GM12878 (cell line): ENCODE results near the gene TUBB1.

Source experiments
- EGR1 ChIP-seq, 2 experiments: IDR thresholded peaks; 1 replicate in 1 of 2; 2 replicates in 1 of 2; pipeline ENCODE4 v1.6.1; 2011 to 2012; ENCODE audit warnings: low read depth in 2 of 2, low read length in 2 of 2, borderline replicate concordance in 1 of 2, mild to moderate bottlenecking in 1 of 2, moderate library complexity in 1 of 2
- POLR2AphosphoS5 ChIP-seq: IDR thresholded peaks from 2 replicates; pipeline ENCODE4 v1.6.1; 2011; ENCODE audit warnings: mild to moderate bottlenecking, low read length, inconsistent platforms
- STAT1 ChIP-seq: fragments of 450-650 bp; conservative IDR thresholded peaks from 2 replicates; pipeline ENCODE4 v1.6.1; 2014; ENCODE audit warnings: antibody characterized with exemption, mild to moderate bottlenecking
- ZNF217 ChIP-seq: fragments of 450-650 bp; IDR thresholded peaks from 2 replicates; pipeline ENCODE4 v1.6.1; 2017; ENCODE audit warnings: antibody characterized with exemption, mild to moderate bottlenecking
- TF ChIP-seq, protein P1 (sequence below): fragments of 450-650 bp; IDR thresholded peaks from 2 replicates; pipeline ENCODE4 v1.6.1; 2017; ENCODE audit warnings: low read depth, mild to moderate bottlenecking, moderate library complexity
- TF ChIP-seq, protein P2 (sequence below), 3 experiments: IDR thresholded peaks in 2 of 3; conservative IDR thresholded peaks in 1 of 3; 2 replicates each; pipeline ENCODE4 v1.5.1; 2011; ENCODE audit warnings: low read depth in 3 of 3, low read length in 3 of 3, mild to moderate bottlenecking in 3 of 3, control low read depth in 2 of 3, moderate library complexity in 2 of 3, inconsistent platforms in 1 of 3, mixed read lengths in 1 of 3; ENCODE audit not compliant: control insufficient read depth in 2 of 3, insufficient read depth in 1 of 3; ENCODE audit errors: extremely low read depth in 1 of 3
- TF ChIP-seq, protein P3 (sequence below): fragments of 450-650 bp; IDR thresholded peaks from 2 replicates; pipeline ENCODE4 v1.6.1; 2016; ENCODE audit warnings: mild to moderate bottlenecking
- TF ChIP-seq, protein P4 (sequence below): fragments of 450-650 bp; IDR thresholded peaks from 2 replicates; pipeline ENCODE4 v1.6.1; 2017; ENCODE audit warnings: mild to moderate bottlenecking

DNA sequence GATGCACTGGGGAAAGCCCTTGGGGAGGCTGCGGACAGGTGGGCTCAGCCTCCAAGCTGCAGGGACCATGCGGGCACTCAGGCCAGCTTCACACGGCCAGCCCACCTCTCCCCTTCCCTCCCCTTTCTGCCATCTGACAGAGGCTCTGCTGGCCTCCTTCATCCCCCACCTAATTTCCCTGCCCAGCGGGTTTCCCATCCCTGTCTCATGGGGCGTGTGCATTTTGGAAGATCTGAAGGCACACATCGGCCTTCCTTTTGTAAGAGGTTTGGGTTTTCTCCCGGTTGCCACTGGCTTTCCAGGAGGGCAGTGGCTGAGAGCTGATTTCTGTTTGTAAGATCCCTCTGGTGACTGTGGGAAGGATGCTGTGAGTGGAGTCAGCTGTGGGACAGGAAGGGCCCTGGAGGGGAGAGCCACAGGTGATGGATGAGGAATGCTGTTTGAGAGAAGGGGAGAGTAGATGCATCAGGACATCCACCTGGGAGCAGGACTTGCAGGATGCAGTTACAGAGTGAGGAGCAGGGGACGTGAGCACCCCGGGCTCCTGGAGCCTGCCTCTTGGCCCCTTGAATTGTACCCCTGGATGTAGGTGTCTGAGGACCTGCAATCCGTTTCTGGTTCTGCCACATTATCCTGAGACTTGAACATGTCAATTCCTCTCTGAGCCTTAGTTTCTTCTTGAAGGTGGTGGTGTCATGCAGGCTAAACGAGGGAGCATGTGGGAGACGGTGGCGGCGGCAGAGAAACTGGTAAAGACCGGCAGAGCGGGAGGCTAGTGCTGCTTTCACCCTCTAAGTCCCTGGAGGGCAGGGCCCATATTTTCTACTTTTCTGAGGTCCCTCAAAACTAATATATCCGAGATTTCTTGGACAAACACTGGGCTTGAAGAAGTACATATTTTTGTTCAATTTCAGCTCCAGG, 5.9 kb upstream of the TUBB1 start:
- TF ChIP-seq STAT1 (no peak), EGR1 (IDR thresholded peaks at IDR 0.05; ENCODE audit: borderline replicate concordance in 1 of 2, low read depth in 2 of 2, low read length in 2 of 2) (no peak), POLR2AphosphoS5 (no peak), ZNF217 (no peak)
- TF ChIP-seq, protein P1, sequence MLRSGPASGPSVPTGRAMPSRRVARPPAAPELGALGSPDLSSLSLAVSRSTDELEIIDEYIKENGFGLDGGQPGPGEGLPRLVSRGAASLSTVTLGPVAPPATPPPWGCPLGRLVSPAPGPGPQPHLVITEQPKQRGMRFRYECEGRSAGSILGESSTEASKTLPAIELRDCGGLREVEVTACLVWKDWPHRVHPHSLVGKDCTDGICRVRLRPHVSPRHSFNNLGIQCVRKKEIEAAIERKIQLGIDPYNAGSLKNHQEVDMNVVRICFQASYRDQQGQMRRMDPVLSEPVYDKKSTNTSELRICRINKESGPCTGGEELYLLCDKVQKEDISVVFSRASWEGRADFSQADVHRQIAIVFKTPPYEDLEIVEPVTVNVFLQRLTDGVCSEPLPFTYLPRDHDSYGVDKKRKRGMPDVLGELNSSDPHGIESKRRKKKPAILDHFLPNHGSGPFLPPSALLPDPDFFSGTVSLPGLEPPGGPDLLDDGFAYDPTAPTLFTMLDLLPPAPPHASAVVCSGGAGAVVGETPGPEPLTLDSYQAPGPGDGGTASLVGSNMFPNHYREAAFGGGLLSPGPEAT = no peak
- TF ChIP-seq, protein P2, sequence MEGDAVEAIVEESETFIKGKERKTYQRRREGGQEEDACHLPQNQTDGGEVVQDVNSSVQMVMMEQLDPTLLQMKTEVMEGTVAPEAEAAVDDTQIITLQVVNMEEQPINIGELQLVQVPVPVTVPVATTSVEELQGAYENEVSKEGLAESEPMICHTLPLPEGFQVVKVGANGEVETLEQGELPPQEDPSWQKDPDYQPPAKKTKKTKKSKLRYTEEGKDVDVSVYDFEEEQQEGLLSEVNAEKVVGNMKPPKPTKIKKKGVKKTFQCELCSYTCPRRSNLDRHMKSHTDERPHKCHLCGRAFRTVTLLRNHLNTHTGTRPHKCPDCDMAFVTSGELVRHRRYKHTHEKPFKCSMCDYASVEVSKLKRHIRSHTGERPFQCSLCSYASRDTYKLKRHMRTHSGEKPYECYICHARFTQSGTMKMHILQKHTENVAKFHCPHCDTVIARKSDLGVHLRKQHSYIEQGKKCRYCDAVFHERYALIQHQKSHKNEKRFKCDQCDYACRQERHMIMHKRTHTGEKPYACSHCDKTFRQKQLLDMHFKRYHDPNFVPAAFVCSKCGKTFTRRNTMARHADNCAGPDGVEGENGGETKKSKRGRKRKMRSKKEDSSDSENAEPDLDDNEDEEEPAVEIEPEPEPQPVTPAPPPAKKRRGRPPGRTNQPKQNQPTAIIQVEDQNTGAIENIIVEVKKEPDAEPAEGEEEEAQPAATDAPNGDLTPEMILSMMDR (IDR thresholded peaks at IDR 0.05 in 2 of 3, conservative IDR thresholded peaks at IDR 0.05 in 1 of 3; ENCODE audit: control insufficient read depth in 2 of 3, extremely low read depth in 1 of 3, insufficient read depth in 1 of 3, low read depth in 3 of 3, low read length in 3 of 3) = no peak
- TF ChIP-seq, protein P3, sequence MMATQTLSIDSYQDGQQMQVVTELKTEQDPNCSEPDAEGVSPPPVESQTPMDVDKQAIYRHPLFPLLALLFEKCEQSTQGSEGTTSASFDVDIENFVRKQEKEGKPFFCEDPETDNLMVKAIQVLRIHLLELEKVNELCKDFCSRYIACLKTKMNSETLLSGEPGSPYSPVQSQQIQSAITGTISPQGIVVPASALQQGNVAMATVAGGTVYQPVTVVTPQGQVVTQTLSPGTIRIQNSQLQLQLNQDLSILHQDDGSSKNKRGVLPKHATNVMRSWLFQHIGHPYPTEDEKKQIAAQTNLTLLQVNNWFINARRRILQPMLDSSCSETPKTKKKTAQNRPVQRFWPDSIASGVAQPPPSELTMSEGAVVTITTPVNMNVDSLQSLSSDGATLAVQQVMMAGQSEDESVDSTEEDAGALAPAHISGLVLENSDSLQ = no peak
- TF ChIP-seq, protein P4, sequence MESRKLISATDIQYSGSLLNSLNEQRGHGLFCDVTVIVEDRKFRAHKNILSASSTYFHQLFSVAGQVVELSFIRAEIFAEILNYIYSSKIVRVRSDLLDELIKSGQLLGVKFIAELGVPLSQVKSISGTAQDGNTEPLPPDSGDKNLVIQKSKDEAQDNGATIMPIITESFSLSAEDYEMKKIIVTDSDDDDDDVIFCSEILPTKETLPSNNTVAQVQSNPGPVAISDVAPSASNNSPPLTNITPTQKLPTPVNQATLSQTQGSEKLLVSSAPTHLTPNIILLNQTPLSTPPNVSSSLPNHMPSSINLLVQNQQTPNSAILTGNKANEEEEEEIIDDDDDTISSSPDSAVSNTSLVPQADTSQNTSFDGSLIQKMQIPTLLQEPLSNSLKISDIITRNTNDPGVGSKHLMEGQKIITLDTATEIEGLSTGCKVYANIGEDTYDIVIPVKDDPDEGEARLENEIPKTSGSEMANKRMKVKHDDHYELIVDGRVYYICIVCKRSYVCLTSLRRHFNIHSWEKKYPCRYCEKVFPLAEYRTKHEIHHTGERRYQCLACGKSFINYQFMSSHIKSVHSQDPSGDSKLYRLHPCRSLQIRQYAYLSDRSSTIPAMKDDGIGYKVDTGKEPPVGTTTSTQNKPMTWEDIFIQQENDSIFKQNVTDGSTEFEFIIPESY = no peak
